HEK293 (cell line): ENCODE measurements around the gene ZNF674.
A peak's percentile ranks its signal among the peaks of the same experiment; 100 is the strongest.

Source experiments
- FEZF1 ChIP-seq: fragments of 450-650 bp; formaldehyde crosslinking; IDR thresholded peaks from 2 replicates; pipeline ENCODE4 v1.5.1; 2016; ENCODE audit warnings: missing biosample characterization, missing genetic modification characterization
- GLIS2 ChIP-seq: fragments of 450-650 bp; formaldehyde crosslinking; IDR thresholded peaks from 2 replicates; pipeline ENCODE4 v1.5.1; 2016; ENCODE audit warnings: missing biosample characterization, missing genetic modification characterization
- HOXC10 ChIP-seq: sonication (generic); formaldehyde crosslinking; IDR thresholded peaks from 2 replicates; pipeline ENCODE4 v1.8.1; 2023; ENCODE audit warnings: mild to moderate bottlenecking, missing genetic modification reagents
- KLF1 ChIP-seq: fragments of 450-650 bp; formaldehyde crosslinking; IDR thresholded peaks from 2 replicates; pipeline ENCODE4 v1.5.1; 2016; ENCODE audit warnings: missing biosample characterization, missing genetic modification characterization
- KLF10 ChIP-seq: fragments of 450-650 bp; IDR thresholded peaks from 2 replicates; pipeline ENCODE4 v1.5.1; 2018; ENCODE audit warnings: missing biosample characterization, mild to moderate bottlenecking, missing genetic modification characterization
- PRDM10 ChIP-seq: fragments of 450-650 bp; formaldehyde crosslinking; IDR thresholded peaks from 2 replicates; pipeline ENCODE4 v1.5.1; 2016; ENCODE audit warnings: missing biosample characterization, missing genetic modification characterization
- SCRT1 ChIP-seq: fragments of 450-650 bp; formaldehyde crosslinking; IDR thresholded peaks from 2 replicates; pipeline ENCODE4 v1.5.1; 2016; ENCODE audit warnings: missing biosample characterization, missing genetic modification characterization, borderline replicate concordance
- TSHZ1 ChIP-seq: fragments of 450-650 bp; formaldehyde crosslinking; IDR thresholded peaks from 2 replicates; pipeline ENCODE4 v1.5.1; 2016; ENCODE audit warnings: missing biosample characterization, missing genetic modification characterization, borderline replicate concordance
- ZBTB10 ChIP-seq: fragments of 450-650 bp; formaldehyde crosslinking; IDR thresholded peaks from 2 replicates; pipeline ENCODE4 v1.5.1; 2016; ENCODE audit warnings: missing biosample characterization, missing genetic modification characterization
- ZFHX2 ChIP-seq: fragments of 450-650 bp; formaldehyde crosslinking; conservative IDR thresholded peaks from 2 replicates; pipeline ENCODE4 v1.5.1; 2016; ENCODE audit warnings: missing biosample characterization, missing genetic modification characterization
- ZNF10 ChIP-seq: fragments of 450-650 bp; formaldehyde crosslinking; IDR thresholded peaks from 2 replicates; pipeline ENCODE4 v1.5.1; 2017; ENCODE audit warnings: missing biosample characterization, missing genetic modification characterization
- ZNF146 ChIP-seq: fragments of 450-650 bp; formaldehyde crosslinking; IDR thresholded peaks from 2 replicates; pipeline ENCODE4 v1.5.1; 2016; ENCODE audit warnings: missing biosample characterization, missing genetic modification characterization
- ZNF169 ChIP-seq: fragments of 450-650 bp; formaldehyde crosslinking; IDR thresholded peaks from 2 replicates; pipeline ENCODE4 v1.5.1; 2016; ENCODE audit warnings: missing biosample characterization, missing genetic modification characterization
- ZNF23 ChIP-seq: fragments of 450-650 bp; formaldehyde crosslinking; IDR thresholded peaks from 2 replicates; pipeline ENCODE4 v1.5.1; 2016; ENCODE audit warnings: missing biosample characterization, missing genetic modification characterization, borderline replicate concordance
- ZNF311 ChIP-seq: fragments of 450-650 bp; formaldehyde crosslinking; IDR thresholded peaks from 2 replicates; pipeline ENCODE4 v1.5.1; 2017; ENCODE audit warnings: missing biosample characterization, missing genetic modification characterization, borderline replicate concordance
- ZNF366 ChIP-seq: fragments of 450-650 bp; formaldehyde crosslinking; conservative IDR thresholded peaks from 2 replicates; pipeline ENCODE4 v1.5.1; 2016; ENCODE audit warnings: missing biosample characterization, missing genetic modification characterization
- ZNF37A ChIP-seq: fragments of 450-650 bp; IDR thresholded peaks from 2 replicates; pipeline ENCODE4 v1.5.1; 2018; ENCODE audit warnings: missing biosample characterization, missing genetic modification characterization
- ZNF391 ChIP-seq: fragments of 450-650 bp; formaldehyde crosslinking; IDR thresholded peaks from 2 replicates; pipeline ENCODE4 v1.5.1; 2016; ENCODE audit warnings: low read depth, missing biosample characterization, missing genetic modification characterization, borderline replicate concordance
- ZNF449 ChIP-seq: fragments of 450-650 bp; formaldehyde crosslinking; IDR thresholded peaks from 2 replicates; pipeline ENCODE4 v1.5.1; 2017; ENCODE audit warnings: missing biosample characterization, mild to moderate bottlenecking, missing genetic modification characterization, moderate library complexity
- ZNF530 ChIP-seq: fragments of 450-650 bp; formaldehyde crosslinking; IDR thresholded peaks from 2 replicates; pipeline ENCODE4 v1.5.1; 2016; ENCODE audit warnings: low read depth, missing biosample characterization, missing genetic modification characterization
- ZNF548 ChIP-seq: fragments of 450-650 bp; formaldehyde crosslinking; IDR thresholded peaks from 2 replicates; pipeline ENCODE4 v1.5.1; 2016; ENCODE audit warnings: missing biosample characterization, missing genetic modification characterization
- ZNF555 ChIP-seq: fragments of 450-650 bp; formaldehyde crosslinking; conservative IDR thresholded peaks from 2 replicates; pipeline ENCODE4 v1.5.1; 2017; ENCODE audit warnings: missing biosample characterization, mild to moderate bottlenecking, missing genetic modification characterization, inconsistent platforms
- ZNF580 ChIP-seq: fragments of 450-650 bp; formaldehyde crosslinking; IDR thresholded peaks from 2 replicates; pipeline ENCODE4 v1.5.1; 2016; ENCODE audit warnings: missing biosample characterization, missing genetic modification characterization
- ZNF645 ChIP-seq: fragments of 450-650 bp; formaldehyde crosslinking; IDR thresholded peaks from 2 replicates; pipeline ENCODE4; 2016; ENCODE audit warnings: missing biosample characterization, missing genetic modification characterization
- ZNF664 ChIP-seq: fragments of 450-650 bp; formaldehyde crosslinking; IDR thresholded peaks from 2 replicates; pipeline ENCODE4 v1.5.1; 2016; ENCODE audit warnings: missing biosample characterization, missing genetic modification characterization
- ZNF677 ChIP-seq: fragments of 450-650 bp; IDR thresholded peaks from 2 replicates; pipeline ENCODE4 v1.5.0; 2018; ENCODE audit warnings: missing biosample characterization, mild to moderate bottlenecking, missing genetic modification characterization, moderate library complexity

Gene ZNF674

GRCh38 chrX:46545111-46546005 lies at the start of gene ZNF674 (continued):
- TF ChIP-seq PRDM10 (tag by site-specific recombination): peak; percentile 78
- TF ChIP-seq ZNF548: no peak; the same call in 1 of the 2 replicates
- TF ChIP-seq FEZF1 (tag by site-specific recombination): 0 out of 2 replicates have a peak, but pooled peaks have one; percentile 35
- 0 out of 2 replicates have a peak, but pooled peaks have one; percentile 24 for TF ChIP-seq ZNF645 (tag by site-specific recombination)
- peak; percentile 82; the same call in 1 of the 2 replicates for TF ChIP-seq ZNF391 (tag by site-specific recombination)
- TF ChIP-seq ZNF169: no peak
- TF ChIP-seq ZBTB10: peak; percentile 70; the same call in 1 of the 2 replicates
- TF ChIP-seq TSHZ1 (tag by site-specific recombination): peak; percentile 54; the same call in 1 of the 2 replicates
- no peak for TF ChIP-seq ZNF37A
- no peak for TF ChIP-seq ZNF664 (tag by site-specific recombination)
- TF ChIP-seq KLF10 (tag by site-specific recombination): peak; percentile 34; the same call in 1 of the 2 replicates
- TF ChIP-seq ZNF146 (tag by site-specific recombination): no peak
- TF ChIP-seq ZNF311 (tag by site-specific recombination): no peak
- TF ChIP-seq HOXC10 (CRISPR knock-in tag): no peak
- TF ChIP-seq ZNF23 (tag by site-specific recombination): no peak
- TF ChIP-seq KLF1 (tag by site-specific recombination): peak; percentile 91
- no peak for TF ChIP-seq ZNF677 (tag by site-specific recombination)
- TF ChIP-seq GLIS2 (tag by site-specific recombination): peak; percentile 95
- no peak for TF ChIP-seq ZNF449 (tag by site-specific recombination)
- peak; percentile 97 for TF ChIP-seq ZFHX2
- TF ChIP-seq SCRT1: peak; percentile 70; the same call in 1 of the 2 replicates
- no peak for TF ChIP-seq ZNF555
- TF ChIP-seq ZNF580 (tag by site-specific recombination): no peak
- TF ChIP-seq ZNF10 (tag by site-specific recombination): peak; percentile 61; the same call in 1 of the 2 replicates
- no peak for TF ChIP-seq ZNF530 (tag by site-specific recombination)
- TF ChIP-seq ZNF366 (tag by site-specific recombination): peak; percentile 92
